PC-3 (cell line): Measurements from ENCODE around the gene PRKCE. TPM values are rescaled to one million over a fixed set of nuclear protein-coding genes. Genes with fewer than 3 reads are reported as not detected.

Experiments
- ATAC-seq: fragments of 200-7000 bp; cut with Tn5 transposase; 2 replicates; pipeline ENCODE4 v1.9.1; 2020; ENCODE audit warnings: mild to moderate bottlenecking, moderate library complexity
- BruUV-seq: library from RNA; stranded (reverse); fragments of 400-500 nt; replicated peaks from 2 replicates; lab custom pipeline; 2021; lab: Mats Ljungman, UMichigan
- CTCF ChIA-PET: fragments of 300-600 bp; sonication (Branson Sonifier 250); formaldehyde crosslinking; loops from one replicate; lab custom pipeline; 2022; ENCODE audit warnings: antibody characterized with exemption; lab: Charles Lee
- POLR2A ChIA-PET: fragments of 300-600 bp; sonication (Branson Sonifier 250); formaldehyde crosslinking; loops from one replicate; lab custom pipeline; 2022; ENCODE audit warnings: antibody characterized with exemption; ENCODE audit not compliant: unreplicated experiment; lab: Charles Lee
- DNase-seq: peaks from one replicate; pipeline ENCODE4 v3.0.0-alpha.2; 2015
- H2AFZ ChIP-seq: fragments of 300-600 bp; sonication (generic); 2 replicates; pipeline ENCODE4 v1.6.0; 2016; ENCODE audit warnings: antibody characterized with exemption, low read length
- H3F3A ChIP-seq: fragments of 300-600 bp; sonication (generic); one replicate; pipeline ENCODE4 v1.6.0; 2017; ENCODE audit warnings: antibody characterized with exemption, low read length, control low read depth, mild to moderate bottlenecking; ENCODE audit not compliant: unreplicated experiment
- H3K27ac ChIP-seq: fragments of 300-600 bp; sonication (generic); 2 replicates; pipeline ENCODE4 v1.5.1; 2016; ENCODE audit warnings: mild to moderate bottlenecking, low read length
- H3K27me3 ChIP-seq: fragments of 300-600 bp; sonication (generic); 2 replicates; pipeline ENCODE4 v1.6.1; 2016; ENCODE audit warnings: low read length, mixed read lengths
- H3K36me3 ChIP-seq: fragments of 300-600 bp; sonication (generic); 2 replicates; pipeline ENCODE4 v1.6.1; 2016; ENCODE audit warnings: low read depth, mixed run types, low read length, mixed read lengths
- H3K4me1 ChIP-seq: fragments of 300-600 bp; sonication (generic); 2 replicates; pipeline ENCODE4 v1.5.1; 2016; ENCODE audit warnings: low read length; ENCODE audit not compliant: insufficient read depth
- H3K4me2 ChIP-seq: fragments of 300-600 bp; sonication (generic); 2 replicates; pipeline ENCODE4 v1.6.0; 2016; ENCODE audit warnings: low read length
- H3K4me3 ChIP-seq: fragments of 300-600 bp; sonication (generic); 2 replicates; pipeline ENCODE4 v1.5.1; 2016; ENCODE audit warnings: mild to moderate bottlenecking, low read length, mixed read lengths
- H3K79me2 ChIP-seq: fragments of 300-600 bp; sonication (generic); 2 replicates; pipeline ENCODE4 v1.6.1; 2017; ENCODE audit warnings: low read length, mixed read lengths
- H3K9ac ChIP-seq: fragments of 300-600 bp; sonication (generic); 2 replicates; pipeline ENCODE4 v1.6.0; 2016; ENCODE audit warnings: mild to moderate bottlenecking, low read length
- H3K9me2 ChIP-seq: fragments of 300-600 bp; sonication (generic); replicated peaks from 2 replicates; pipeline ENCODE4 v1.6.1; 2016; ENCODE audit warnings: mixed run types, low read length, mixed read lengths
- H3K9me3 ChIP-seq: fragments of 300-600 bp; sonication (generic); 2 replicates; pipeline ENCODE4 v1.6.1; 2016; ENCODE audit warnings: low read length, mixed read lengths
- H4K20me1 ChIP-seq: fragments of 300-600 bp; sonication (generic); 2 replicates; pipeline ENCODE4 v1.6.1; 2016; ENCODE audit warnings: low read length, mixed read lengths
- EZH2 ChIP-seq: fragments of 300-600 bp; sonication (generic); IDR thresholded peaks from one replicate; pipeline ENCODE4 v1.6.1; 2017; ENCODE audit warnings: antibody characterized with exemption, mild to moderate bottlenecking, low read length; ENCODE audit not compliant: unreplicated experiment
- EZH2phosphoT487 ChIP-seq: fragments of 300-600 bp; sonication (generic); IDR thresholded peaks from 2 replicates; pipeline ENCODE4 v1.6.1; 2018; ENCODE audit warnings: mild to moderate bottlenecking, antibody characterized with exemption, low read length, borderline replicate concordance
- intact Hi-C: fragments of 100-400 bp; cut with micrococcal nuclease; formaldehyde crosslinking; loops from 2 replicates; pipeline ENCODE4 v1.9.0; 2023
- total RNA-seq: library from RNA; depleted of rRNA; stranded (reverse); fragments of >200 nt; gene quantifications from 2 replicates; pipeline ENCODE4 v1.2.3, GENCODE V29; 2014
- TF ChIP-seq, protein P1 (sequence below): fragments of 300-600 bp; sonication (generic); conservative IDR thresholded peaks from 2 replicates; pipeline ENCODE4 v1.5.1; 2017; ENCODE audit warnings: antibody characterized with exemption, low read depth, mild to moderate bottlenecking, low read length

Gene PRKCE
- total RNA-seq, 1 experiment from 2014 or later: 7.0 TPM

DNA sequence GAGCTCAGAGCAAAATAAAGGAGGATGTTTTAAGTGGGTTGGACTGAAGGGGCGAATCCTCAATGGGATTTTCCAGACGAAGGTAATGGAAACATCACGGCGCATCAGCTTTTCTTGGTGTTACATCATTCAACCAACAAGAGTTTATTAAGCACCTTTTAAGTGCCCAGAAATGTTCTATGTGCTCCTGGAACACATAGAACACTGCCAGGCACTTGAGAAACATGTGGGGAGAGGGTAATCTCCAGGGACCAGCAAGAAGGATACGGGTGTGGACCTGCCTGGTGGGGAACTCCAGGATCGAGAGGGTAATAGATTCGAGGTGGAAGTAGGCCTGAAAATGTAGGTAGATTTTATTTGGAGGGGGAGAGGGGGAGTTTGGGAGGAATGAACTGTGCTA lies 168.6 kb downstream of the PRKCE start:
- CTCF ChIA-PET: no interaction called here
- H3K4me2 ChIP-seq: no peak overlapping the region
- no peak overlapping the region for H3K27ac ChIP-seq

DNA sequence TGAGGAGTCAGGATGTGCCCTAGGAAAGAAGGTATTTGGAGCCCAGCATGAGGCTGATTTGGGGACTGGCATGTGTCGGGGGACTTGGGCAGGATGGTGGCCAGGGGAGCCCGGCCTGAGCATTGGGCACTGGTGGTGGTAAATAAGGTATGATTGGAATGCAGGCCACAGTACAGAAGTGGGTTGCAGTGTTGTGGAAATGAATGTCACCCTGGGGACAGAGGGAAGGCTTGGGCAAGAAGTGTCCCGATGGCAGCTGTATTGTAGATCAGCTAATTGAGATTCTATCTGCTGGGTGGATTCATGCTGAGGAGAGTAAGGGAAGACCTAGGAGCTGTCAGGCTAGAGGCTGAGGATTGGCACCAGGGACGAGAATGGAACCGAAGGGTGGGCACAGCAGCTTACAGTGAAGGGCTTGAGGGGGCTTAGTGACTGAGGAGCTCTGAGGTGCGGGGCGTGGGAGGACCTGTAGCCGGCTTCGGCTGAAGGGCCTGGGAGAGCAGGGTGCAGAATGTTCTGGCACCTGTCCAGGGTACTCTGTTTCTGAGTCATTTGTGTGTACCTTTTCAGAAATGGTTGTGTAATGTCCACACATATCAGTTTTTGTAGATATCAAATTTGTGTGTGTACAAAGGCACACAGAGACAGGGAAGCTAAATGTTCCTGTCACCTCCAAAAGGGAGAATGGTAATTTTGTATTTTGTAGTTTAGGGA lies 170.2 kb downstream of the PRKCE start:
- no peak for TF ChIP-seq EZH2
- TF ChIP-seq EZH2phosphoT487: no peak
- TF ChIP-seq, protein P1, sequence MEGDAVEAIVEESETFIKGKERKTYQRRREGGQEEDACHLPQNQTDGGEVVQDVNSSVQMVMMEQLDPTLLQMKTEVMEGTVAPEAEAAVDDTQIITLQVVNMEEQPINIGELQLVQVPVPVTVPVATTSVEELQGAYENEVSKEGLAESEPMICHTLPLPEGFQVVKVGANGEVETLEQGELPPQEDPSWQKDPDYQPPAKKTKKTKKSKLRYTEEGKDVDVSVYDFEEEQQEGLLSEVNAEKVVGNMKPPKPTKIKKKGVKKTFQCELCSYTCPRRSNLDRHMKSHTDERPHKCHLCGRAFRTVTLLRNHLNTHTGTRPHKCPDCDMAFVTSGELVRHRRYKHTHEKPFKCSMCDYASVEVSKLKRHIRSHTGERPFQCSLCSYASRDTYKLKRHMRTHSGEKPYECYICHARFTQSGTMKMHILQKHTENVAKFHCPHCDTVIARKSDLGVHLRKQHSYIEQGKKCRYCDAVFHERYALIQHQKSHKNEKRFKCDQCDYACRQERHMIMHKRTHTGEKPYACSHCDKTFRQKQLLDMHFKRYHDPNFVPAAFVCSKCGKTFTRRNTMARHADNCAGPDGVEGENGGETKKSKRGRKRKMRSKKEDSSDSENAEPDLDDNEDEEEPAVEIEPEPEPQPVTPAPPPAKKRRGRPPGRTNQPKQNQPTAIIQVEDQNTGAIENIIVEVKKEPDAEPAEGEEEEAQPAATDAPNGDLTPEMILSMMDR: no peak
- BruUV-seq: no TSS peak
- H3K9me3 ChIP-seq: no peaks in the 10 kb centered on the region
- peak overlapping the region; percentile 72 for H3K4me2 ChIP-seq
- peaks cover 17% of the 10 kb centered on the region for H3K4me1 ChIP-seq
- POLR2A ChIA-PET: no interaction called here
- no peaks in the 10 kb centered on the region for H3K27me3 ChIP-seq
- intact Hi-C loops: no loop called here
- no peaks in the 10 kb centered on the region for H3F3A ChIP-seq
- peak; percentile 74 for ATAC-seq
- peak overlapping the region; percentile 34; the same call in 1 of the 2 replicates for H3K4me3 ChIP-seq
- H2AFZ ChIP-seq: 0 out of 2 replicates have a peak overlapping the region, but pooled peaks have one; percentile 13
- CTCF ChIA-PET: no interaction called here
- no peaks in the 10 kb centered on the region for H4K20me1 ChIP-seq
- H3K79me2 ChIP-seq: no peaks in the 10 kb centered on the region
- H3K27ac ChIP-seq: peak overlapping the region; percentile 39
- no peaks in the 10 kb centered on the region for H3K9me2 ChIP-seq
- no peaks in the 10 kb centered on the region for H3K36me3 ChIP-seq
- peak; percentile 89 for DNase-seq
- H3K9ac ChIP-seq: no peak overlapping the region

More for the DNA sequence above, 168.6 kb downstream of the PRKCE start:
- no TSS peak for BruUV-seq
- no peak for ATAC-seq
- no peak overlapping the region for H3K4me3 ChIP-seq
- H3K9me3 ChIP-seq: no peaks in the 10 kb centered on the region
- POLR2A ChIA-PET: no interaction called here
- no peaks in the 10 kb centered on the region for H3K79me2 ChIP-seq
- no peaks in the 10 kb centered on the region for H3K36me3 ChIP-seq
- H3K9me2 ChIP-seq: no peaks in the 10 kb centered on the region
- TF ChIP-seq EZH2phosphoT487: no peak
- TF ChIP-seq, protein P1: no peak
- no peaks in the 10 kb centered on the region for H4K20me1 ChIP-seq
- H3K27me3 ChIP-seq: no peaks in the 10 kb centered on the region
- peaks cover 24% of the 10 kb centered on the region for H3K4me1 ChIP-seq
- intact Hi-C loops: no loop called here
- no peak overlapping the region for H3K9ac ChIP-seq
- H2AFZ ChIP-seq: no peak overlapping the region
- no peak for DNase-seq
- no peaks in the 10 kb centered on the region for H3F3A ChIP-seq

DNA sequence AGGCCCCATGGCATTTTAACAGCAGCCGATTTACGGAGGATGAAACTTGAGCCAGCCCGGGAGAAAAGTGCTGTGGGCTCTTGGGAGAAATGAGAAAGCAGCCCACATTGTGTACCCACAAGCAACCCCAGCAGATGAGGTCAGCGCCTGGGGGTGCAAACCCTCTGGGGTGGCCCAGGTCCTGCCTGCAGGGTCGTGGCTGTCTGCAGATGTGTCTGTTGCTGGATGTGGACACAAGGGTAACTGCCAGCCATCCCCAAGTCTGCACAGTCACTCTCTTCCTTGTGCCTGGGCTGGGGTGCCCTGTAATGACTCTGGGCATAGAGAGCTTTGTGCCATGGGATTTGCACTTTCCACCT lies 170.8 kb downstream of the PRKCE start:
- DNase-seq (no peak), ATAC-seq (peak; percentile 6)
- Histone ChIP-seq H3K27ac (peak overlapping the region; percentile 39), H3K79me2 (no peaks in the 10 kb centered on the region), H3K27me3 (no peaks in the 10 kb centered on the region), H2AFZ (0 out of 2 replicates have a peak overlapping the region, but pooled peaks have one; percentile 13), H3K9me3 (no peaks in the 10 kb centered on the region), H3K4me1 (peaks cover 17% of the 10 kb centered on the region), H3F3A (no peaks in the 10 kb centered on the region), H3K4me3 (peak overlapping the region; percentile 34; the same call in 1 of the 2 replicates), H3K9ac (no peak overlapping the region), H3K4me2 (peak overlapping the region; percentile 72), H3K36me3 (no peaks in the 10 kb centered on the region), H3K9me2 (no peaks in the 10 kb centered on the region), H4K20me1 (no peaks in the 10 kb centered on the region)
- POLR2A ChIA-PET: no interaction called here
- BruUV-seq: no TSS peak
- CTCF ChIA-PET: no interaction called here
- intact Hi-C loops: no loop called here
- TF ChIP-seq EZH2phosphoT487: no peak
- TF ChIP-seq, protein P1: no peak
- TF ChIP-seq EZH2: no peak
